Measurements from ENCODE around the gene PSENEN. TPM values are rescaled to one million over a fixed set of nuclear protein-coding genes. Genes with fewer than 3 reads are reported as not detected.

PSENEN gene
- total RNA-seq, 1 donor from 2014 or later: 59.7 TPM

DNA sequence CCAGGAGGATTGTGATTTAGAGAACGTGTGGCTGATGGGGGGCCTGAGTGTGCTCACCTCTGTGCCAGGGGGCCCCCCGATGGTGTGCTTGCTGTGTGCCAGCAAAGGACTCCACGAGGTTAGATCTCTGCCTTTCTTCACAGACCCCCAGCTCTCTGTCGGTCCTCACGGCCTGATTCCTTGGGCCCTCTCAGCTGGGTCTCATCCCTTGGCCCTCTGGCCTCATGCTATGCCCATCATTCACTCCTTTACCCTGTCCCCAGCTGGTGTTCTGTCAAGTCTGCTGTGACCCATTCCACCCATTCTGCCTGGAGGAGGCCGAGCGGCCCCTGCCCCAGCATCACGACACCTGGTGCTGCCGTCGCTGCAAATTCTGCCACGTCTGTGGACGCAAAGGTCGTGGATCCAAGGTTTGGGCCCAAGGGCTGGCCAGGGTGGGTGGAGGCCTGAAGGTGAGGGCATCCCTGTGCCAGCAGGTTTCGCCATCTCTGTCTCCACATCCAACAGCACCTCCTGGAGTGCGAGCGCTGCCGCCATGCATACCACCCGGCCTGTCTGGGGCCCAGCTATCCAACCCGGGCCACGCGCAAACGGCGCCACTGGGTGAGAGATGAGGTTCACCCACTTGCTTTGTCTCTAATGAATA, 20.1 kb upstream of the PSENEN start:
- no peaks in the 10 kb centered on the region for H3K27me3 ChIP-seq (ENCODE audit: control insufficient read depth, insufficient read depth, low read length)
- peaks cover 9% of the 10 kb centered on the region for H3K36me3 ChIP-seq (ENCODE audit: control insufficient read depth, insufficient read depth, low read length)
- no peak overlapping the region for H3K4me3 ChIP-seq (ENCODE audit: low read depth, low read length)
- DNase-seq (ENCODE audit: low read depth): no peak
- TF ChIP-seq, protein P1, sequence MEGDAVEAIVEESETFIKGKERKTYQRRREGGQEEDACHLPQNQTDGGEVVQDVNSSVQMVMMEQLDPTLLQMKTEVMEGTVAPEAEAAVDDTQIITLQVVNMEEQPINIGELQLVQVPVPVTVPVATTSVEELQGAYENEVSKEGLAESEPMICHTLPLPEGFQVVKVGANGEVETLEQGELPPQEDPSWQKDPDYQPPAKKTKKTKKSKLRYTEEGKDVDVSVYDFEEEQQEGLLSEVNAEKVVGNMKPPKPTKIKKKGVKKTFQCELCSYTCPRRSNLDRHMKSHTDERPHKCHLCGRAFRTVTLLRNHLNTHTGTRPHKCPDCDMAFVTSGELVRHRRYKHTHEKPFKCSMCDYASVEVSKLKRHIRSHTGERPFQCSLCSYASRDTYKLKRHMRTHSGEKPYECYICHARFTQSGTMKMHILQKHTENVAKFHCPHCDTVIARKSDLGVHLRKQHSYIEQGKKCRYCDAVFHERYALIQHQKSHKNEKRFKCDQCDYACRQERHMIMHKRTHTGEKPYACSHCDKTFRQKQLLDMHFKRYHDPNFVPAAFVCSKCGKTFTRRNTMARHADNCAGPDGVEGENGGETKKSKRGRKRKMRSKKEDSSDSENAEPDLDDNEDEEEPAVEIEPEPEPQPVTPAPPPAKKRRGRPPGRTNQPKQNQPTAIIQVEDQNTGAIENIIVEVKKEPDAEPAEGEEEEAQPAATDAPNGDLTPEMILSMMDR (IDR thresholded peaks at IDR 0.05; ENCODE audit: insufficient read depth, low read length, poor library complexity, severe bottlenecking): no peak

DNA sequence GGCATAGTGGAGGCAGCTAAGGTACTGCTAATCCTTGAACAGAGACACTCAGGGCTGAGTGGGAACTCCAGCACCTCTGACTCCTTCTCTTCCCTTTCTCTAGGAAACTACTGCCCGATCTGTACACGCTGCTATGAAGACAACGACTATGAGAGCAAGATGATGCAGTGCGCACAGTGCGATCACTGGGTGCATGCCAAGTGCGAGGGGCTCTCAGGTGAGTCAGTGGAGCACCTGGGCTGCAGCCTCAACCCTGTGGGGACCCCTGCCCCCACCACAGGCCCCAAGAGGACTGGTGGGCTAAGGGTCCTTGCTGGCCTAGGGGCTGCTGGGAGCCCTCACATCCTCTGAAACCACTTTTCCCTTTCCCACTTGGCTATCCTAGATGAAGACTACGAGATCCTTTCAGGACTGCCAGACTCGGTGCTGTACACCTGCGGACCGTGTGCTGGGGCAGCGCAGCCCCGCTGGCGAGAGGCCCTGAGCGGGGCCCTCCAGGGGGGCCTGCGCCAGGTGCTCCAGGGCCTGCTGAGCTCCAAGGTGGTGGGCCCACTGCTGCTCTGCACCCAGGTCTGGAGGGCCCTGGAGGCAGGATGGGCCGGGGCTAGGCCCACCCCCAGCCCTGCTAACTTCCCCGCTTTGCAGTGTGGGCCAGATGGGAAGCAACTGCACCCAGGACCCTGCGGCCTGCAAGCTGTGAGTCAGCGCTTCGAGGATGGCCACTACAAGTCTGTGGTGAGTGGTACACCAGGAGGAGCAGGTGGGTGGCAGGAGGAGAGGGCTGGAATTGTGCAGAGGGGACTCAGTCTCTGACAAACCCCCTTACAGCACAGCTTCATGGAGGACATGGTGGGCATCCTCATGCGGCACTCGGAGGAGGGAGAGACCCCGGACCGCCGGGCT, 18.1 kb upstream of the PSENEN start:
- no peak for DNase-seq (ENCODE audit: low read depth)
- Histone ChIP-seq H3K36me3 (ENCODE audit: control insufficient read depth, insufficient read depth, low read length) (peaks cover 9% of the 10 kb centered on the region), H3K27me3 (ENCODE audit: control insufficient read depth, insufficient read depth, low read length) (no peaks in the 10 kb centered on the region), H3K4me3 (ENCODE audit: low read depth, low read length) (no peak overlapping the region)
- TF ChIP-seq, protein P1 (IDR thresholded peaks at IDR 0.05; ENCODE audit: insufficient read depth, low read length, poor library complexity, severe bottlenecking): no peak

DNA sequence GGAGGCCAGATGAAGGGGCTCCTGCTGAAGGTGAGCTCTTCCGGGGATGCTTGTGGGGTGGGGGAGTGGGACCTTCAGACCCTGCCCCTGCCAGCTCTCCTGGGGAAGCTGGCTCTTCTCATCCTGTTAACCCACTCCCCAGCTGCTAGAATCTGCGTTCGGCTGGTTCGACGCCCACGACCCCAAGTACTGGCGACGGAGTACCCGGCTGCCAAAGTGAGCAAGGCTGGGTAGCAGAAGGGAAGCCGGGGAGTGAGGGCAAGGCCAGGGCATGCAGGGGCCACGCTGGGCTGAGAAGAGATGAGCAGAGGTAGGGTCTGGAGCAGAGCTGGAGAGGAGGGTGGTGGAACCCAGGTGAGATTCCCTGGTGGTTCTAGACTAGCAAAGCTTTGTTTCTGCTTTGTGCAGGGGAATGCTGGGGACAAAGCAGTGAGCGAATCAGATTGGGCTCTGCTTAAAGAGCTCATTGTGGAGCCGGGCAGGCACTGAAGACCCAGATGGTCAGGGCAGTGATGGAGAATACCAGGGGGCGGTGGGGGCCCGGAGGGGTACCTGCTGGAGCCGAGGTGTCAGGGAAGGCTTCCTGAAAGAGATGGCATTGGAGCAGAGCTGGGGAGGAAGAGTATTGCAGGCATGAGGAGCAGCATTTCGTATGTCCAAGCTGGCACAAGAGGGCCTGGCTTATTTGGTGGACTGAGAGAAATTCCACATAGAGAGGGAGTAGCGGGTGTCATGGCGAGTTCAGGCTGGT, 17.3 kb upstream of the PSENEN start:
- DNase-seq (ENCODE audit: low read depth): no peak
- TF ChIP-seq, protein P1 (IDR thresholded peaks at IDR 0.05; ENCODE audit: insufficient read depth, low read length, poor library complexity, severe bottlenecking): no peak
- Histone ChIP-seq H3K36me3 (ENCODE audit: control insufficient read depth, insufficient read depth, low read length) (peaks cover 8% of the 10 kb centered on the region), H3K27me3 (ENCODE audit: control insufficient read depth, insufficient read depth, low read length) (no peaks in the 10 kb centered on the region), H3K4me3 (ENCODE audit: low read depth, low read length) (no peak overlapping the region)

DNA sequence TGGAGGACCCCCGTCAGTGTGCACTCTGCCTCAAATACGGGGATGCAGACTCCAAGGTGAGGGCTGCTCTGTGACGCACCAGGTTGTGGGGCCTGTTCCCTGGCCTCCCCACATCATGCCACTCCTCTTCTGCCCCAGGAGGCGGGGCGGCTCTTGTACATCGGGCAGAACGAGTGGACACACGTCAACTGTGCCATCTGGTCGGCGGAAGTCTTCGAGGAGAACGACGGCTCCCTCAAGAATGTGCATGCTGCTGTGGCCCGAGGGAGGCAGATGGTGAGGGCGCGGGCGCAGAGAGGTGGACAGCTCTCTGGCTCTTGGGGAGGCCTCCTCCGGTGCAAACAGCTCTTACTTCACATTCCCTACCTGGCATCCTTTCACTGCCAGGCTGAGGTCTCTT, 16.4 kb upstream of the PSENEN start:
- H3K36me3 ChIP-seq (ENCODE audit: control insufficient read depth, insufficient read depth, low read length): peaks cover 8% of the 10 kb centered on the region
- H3K4me3 ChIP-seq (ENCODE audit: low read depth, low read length): no peak overlapping the region
- TF ChIP-seq, protein P1 (IDR thresholded peaks at IDR 0.05; ENCODE audit: insufficient read depth, low read length, poor library complexity, severe bottlenecking): no peak
- no peak for DNase-seq (ENCODE audit: low read depth)
- no peaks in the 10 kb centered on the region for H3K27me3 ChIP-seq (ENCODE audit: control insufficient read depth, insufficient read depth, low read length)

DNA sequence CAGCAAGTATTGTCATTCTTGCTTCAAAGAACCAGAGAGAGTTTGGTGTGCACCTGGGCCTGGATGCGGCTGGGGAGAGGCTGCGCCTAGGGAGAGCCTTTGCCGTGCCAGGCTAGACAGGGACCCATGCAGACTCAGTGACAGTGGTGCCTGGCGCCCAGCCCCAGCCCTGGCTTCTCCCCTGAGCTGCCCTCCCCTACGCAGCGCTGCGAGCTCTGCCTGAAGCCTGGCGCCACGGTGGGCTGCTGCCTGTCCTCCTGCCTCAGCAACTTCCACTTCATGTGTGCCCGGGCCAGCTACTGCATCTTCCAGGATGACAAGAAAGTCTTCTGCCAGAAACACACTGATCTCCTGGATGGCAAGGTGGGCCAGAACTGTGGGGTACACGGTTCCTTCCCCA, 15.7 kb upstream of the PSENEN start:
- H3K27me3 ChIP-seq (ENCODE audit: control insufficient read depth, insufficient read depth, low read length): no peaks in the 10 kb centered on the region
- DNase-seq (ENCODE audit: low read depth): no peak
- H3K4me3 ChIP-seq (ENCODE audit: low read depth, low read length): no peak overlapping the region
- TF ChIP-seq, protein P1 (IDR thresholded peaks at IDR 0.05; ENCODE audit: insufficient read depth, low read length, poor library complexity, severe bottlenecking): no peak
- H3K36me3 ChIP-seq (ENCODE audit: control insufficient read depth, insufficient read depth, low read length): peaks cover 8% of the 10 kb centered on the region
